ENCODE measurements around the gene TUBA3E.
"Not testable (repeated sequence)": the region's sequence is repeated elsewhere in the genome, so short reads cannot be mapped to it uniquely, and the experiment has no call there.

Gene TUBA3E

GRCh38 chr2:130198343-130198742, at the start of gene TUBA3E:
TUBA3E (minus strand) TSS chr2:130198439; CDS start chr2:130198360, 79 bp downstream.
- Histone ChIP-seq H3K9me3 (ENCODE audit: insufficient read depth, low read depth, low read length) (no peaks in the 10 kb centered on the region), H3K27ac (ENCODE audit: low read length) (no peak within 1 kb of the TSS), H3K9ac (ENCODE audit: low read depth, low read length) (no peak within 1 kb of the TSS), H3K36me3 (ENCODE audit: insufficient read depth, low read depth, low read length) (no peaks in the 10 kb centered on the region), H3K27me3 (ENCODE audit: insufficient read depth, low read length) (no peaks in the 10 kb centered on the region), H3K4me1 (ENCODE audit: insufficient read depth, low read length) (no peaks in the 10 kb centered on the region), H3K4me3 (ENCODE audit: low read length) (no peak within 1 kb of the TSS)

DNA sequence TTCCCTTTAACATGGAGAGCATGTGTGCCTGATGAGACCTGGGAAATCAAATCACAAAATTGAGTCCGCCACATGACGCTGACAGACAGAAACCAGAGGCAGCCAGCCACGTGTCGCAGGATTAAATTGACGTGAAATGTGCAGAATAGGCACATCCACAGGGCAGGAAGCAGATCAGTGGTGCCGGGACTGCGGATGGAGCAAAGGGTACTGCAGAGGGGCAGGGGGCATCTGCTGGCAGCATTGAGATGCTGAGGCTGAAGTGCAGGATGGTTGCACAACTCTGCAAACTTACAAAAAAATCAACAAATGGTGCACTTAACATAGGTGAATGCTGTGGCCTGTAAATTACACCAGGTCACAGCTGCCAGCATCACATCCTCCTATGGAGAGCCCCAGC, 48.2 kb upstream of the TUBA3E start:
- Histone ChIP-seq H3K9ac (ENCODE audit: low read depth, low read length) (no peak overlapping the region), H3K4me3 (ENCODE audit: low read length) (no peak overlapping the region), H3K4me1 (ENCODE audit: insufficient read depth, low read length) (no peaks in the 10 kb centered on the region), H3K27ac (ENCODE audit: low read length) (no peak overlapping the region), H3K27me3 (ENCODE audit: insufficient read depth, low read length) (no peaks in the 10 kb centered on the region), H3K9me3 (ENCODE audit: insufficient read depth, low read depth, low read length) (no peaks in the 10 kb centered on the region), H3K36me3 (ENCODE audit: insufficient read depth, low read depth, low read length) (no peaks in the 10 kb centered on the region)

DNA sequence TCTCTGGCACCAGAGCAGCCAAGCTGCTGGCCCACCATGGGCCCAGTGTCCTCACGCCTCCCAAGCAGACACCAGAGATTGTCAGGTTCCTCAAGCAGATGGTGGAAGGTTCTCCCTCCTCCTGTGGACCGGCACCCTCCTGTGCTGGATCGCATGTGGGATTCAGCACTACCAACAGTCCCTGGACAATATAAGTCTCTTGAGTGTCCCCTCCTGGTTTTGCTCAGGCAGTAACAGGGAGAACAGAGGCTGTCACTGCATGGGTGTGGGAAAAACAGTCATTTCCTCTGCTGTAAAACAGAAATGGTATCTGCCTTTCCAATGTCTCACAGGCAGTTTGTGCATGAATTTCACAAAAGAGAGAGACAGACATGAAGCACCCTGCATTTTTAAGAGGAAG, 47.7 kb upstream of the TUBA3E start:
- H3K36me3 ChIP-seq (ENCODE audit: insufficient read depth, low read depth, low read length): no peaks in the 10 kb centered on the region
- H3K4me3 ChIP-seq (ENCODE audit: low read length): no peak overlapping the region
- H3K27me3 ChIP-seq (ENCODE audit: insufficient read depth, low read length): no peaks in the 10 kb centered on the region
- H3K9me3 ChIP-seq (ENCODE audit: insufficient read depth, low read depth, low read length): no peaks in the 10 kb centered on the region
- H3K4me1 ChIP-seq (ENCODE audit: insufficient read depth, low read length): no peaks in the 10 kb centered on the region
- no peak overlapping the region for H3K9ac ChIP-seq (ENCODE audit: low read depth, low read length)
- H3K27ac ChIP-seq (ENCODE audit: low read length): no peak overlapping the region

GRCh38 chr2:130243359-130243758, 45.1 kb upstream of the TUBA3E start:
- Histone ChIP-seq H3K36me3 (ENCODE audit: insufficient read depth, low read depth, low read length) (no peaks in the 10 kb centered on the region), H3K27me3 (ENCODE audit: insufficient read depth, low read length) (no peaks in the 10 kb centered on the region), H3K4me3 (ENCODE audit: low read length) (no peak overlapping the region), H3K27ac (ENCODE audit: low read length) (no peak overlapping the region), H3K9ac (ENCODE audit: low read depth, low read length) (no peak overlapping the region), H3K4me1 (ENCODE audit: insufficient read depth, low read length) (no peaks in the 10 kb centered on the region), H3K9me3 (ENCODE audit: insufficient read depth, low read depth, low read length) (no peaks in the 10 kb centered on the region)

DNA sequence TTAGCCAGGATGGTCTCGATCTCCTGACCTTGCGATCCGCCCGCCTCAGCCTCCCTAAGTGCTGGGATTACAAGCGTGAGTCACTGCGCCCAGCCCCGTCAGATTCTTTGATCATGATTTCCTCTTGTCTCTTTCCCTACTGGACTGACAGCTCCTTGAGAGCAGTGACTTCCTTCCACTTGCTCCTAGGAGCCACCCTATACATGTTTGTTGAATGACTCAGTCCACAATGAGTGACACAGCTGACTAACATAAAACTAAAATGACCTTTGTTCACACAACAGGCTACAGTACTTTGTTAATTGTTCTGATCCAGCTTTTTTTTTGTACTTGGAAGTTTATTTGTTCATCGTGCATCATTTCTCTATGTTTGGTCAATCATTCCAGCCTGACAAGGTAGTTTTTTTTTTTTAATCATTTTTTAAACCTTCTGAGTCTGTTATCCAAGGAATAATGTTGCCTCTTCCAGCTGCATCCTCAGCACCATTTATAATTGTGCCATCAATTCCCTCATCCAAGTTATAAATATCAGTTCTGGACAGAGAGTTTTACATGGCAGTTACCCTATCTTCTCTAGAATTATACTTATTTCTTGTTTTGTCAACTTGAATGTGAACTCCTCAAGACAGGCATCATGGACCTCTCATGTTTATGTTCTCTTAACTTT, 42.9 kb upstream of the TUBA3E start:
- Histone ChIP-seq H3K27ac (ENCODE audit: low read length) (no peak overlapping the region), H3K9me3 (ENCODE audit: insufficient read depth, low read depth, low read length) (no peaks in the 10 kb centered on the region), H3K9ac (ENCODE audit: low read depth, low read length) (no peak overlapping the region), H3K4me3 (ENCODE audit: low read length) (no peak overlapping the region), H3K36me3 (ENCODE audit: insufficient read depth, low read depth, low read length) (no peaks in the 10 kb centered on the region), H3K27me3 (ENCODE audit: insufficient read depth, low read length) (no peaks in the 10 kb centered on the region), H3K4me1 (ENCODE audit: insufficient read depth, low read length) (no peaks in the 10 kb centered on the region)

DNA sequence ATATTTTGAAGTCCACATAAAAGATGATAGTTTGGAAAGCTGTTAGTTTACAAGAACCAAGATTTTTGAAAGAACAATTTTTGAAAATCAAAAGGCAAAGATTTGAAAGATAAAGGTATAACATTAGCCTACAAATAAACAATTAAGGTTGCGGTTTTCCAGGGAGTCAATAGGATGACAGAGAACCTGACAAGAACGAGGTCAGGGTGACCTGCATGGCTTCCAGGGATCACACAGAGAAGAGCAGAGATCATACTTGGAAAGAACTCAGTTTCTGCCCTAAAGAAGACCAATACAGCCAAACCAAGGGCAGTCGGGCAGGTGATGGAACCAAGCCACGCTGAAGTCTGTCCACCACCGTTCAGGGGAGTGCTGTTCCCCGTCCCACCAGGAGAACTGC, 41.3 kb upstream of the TUBA3E start:
- not testable (repeated sequence) for H3K4me3 ChIP-seq (ENCODE audit: low read length); H3K27ac ChIP-seq (ENCODE audit: low read length); H3K4me1 ChIP-seq (ENCODE audit: insufficient read depth, low read length); H3K9me3 ChIP-seq (ENCODE audit: insufficient read depth, low read depth, low read length); H3K27me3 ChIP-seq (ENCODE audit: insufficient read depth, low read length); H3K36me3 ChIP-seq (ENCODE audit: insufficient read depth, low read depth, low read length); H3K9ac ChIP-seq (ENCODE audit: low read depth, low read length)

GRCh38 chr2:130233066-130233465, 34.8 kb upstream of the TUBA3E start:
- H3K27me3 ChIP-seq (ENCODE audit: insufficient read depth, low read length); H3K27ac ChIP-seq (ENCODE audit: low read length); H3K9ac ChIP-seq (ENCODE audit: low read depth, low read length); H3K36me3 ChIP-seq (ENCODE audit: insufficient read depth, low read depth, low read length); H3K4me3 ChIP-seq (ENCODE audit: low read length); H3K4me1 ChIP-seq (ENCODE audit: insufficient read depth, low read length); H3K9me3 ChIP-seq (ENCODE audit: insufficient read depth, low read depth, low read length): not testable (repeated sequence)

- H3K27ac ChIP-seq (ENCODE audit: low read length): no peak overlapping the region
- H3K4me3 ChIP-seq (ENCODE audit: low read length): no peak overlapping the region
- H3K36me3 ChIP-seq (ENCODE audit: insufficient read depth, low read depth, low read length): no peaks in the 10 kb centered on the region
- no peaks in the 10 kb centered on the region for H3K4me1 ChIP-seq (ENCODE audit: insufficient read depth, low read length)
- H3K27me3 ChIP-seq (ENCODE audit: insufficient read depth, low read length): no peaks in the 10 kb centered on the region
- H3K9ac ChIP-seq (ENCODE audit: low read depth, low read length): no peak overlapping the region
- no peaks in the 10 kb centered on the region for H3K9me3 ChIP-seq (ENCODE audit: insufficient read depth, low read depth, low read length)
These were observed 33.4 kb upstream of the TUBA3E start for GRCh38 chr2:130231656-130232055.

- not testable (repeated sequence) for H3K27ac ChIP-seq (ENCODE audit: low read length); H3K4me3 ChIP-seq (ENCODE audit: low read length); H3K9me3 ChIP-seq (ENCODE audit: insufficient read depth, low read depth, low read length); H3K9ac ChIP-seq (ENCODE audit: low read depth, low read length); H3K4me1 ChIP-seq (ENCODE audit: insufficient read depth, low read length); H3K27me3 ChIP-seq (ENCODE audit: insufficient read depth, low read length); H3K36me3 ChIP-seq (ENCODE audit: insufficient read depth, low read depth, low read length)
These were observed 32.7 kb upstream of the TUBA3E start for GRCh38 chr2:130230907-130231306.

DNA sequence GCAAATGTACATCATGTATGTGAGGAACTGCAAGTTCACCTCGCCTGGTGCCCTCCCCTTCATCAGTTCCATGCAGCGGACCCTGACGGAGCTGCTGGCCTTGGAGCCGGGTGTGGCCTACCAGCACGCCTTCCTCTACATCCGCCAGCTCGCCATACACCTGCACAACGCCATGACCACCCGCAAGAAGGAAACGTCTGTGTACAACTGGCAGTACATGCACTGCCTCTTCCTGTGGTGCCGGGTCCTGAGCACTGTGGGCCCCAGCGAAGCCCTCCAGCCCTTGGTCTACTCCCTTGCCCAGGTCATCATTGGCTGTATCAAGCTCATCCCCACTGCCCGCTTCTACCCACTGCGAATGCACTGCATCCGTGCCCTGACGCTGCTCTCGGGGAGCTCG, 32.1 kb upstream of the TUBA3E start:
- H3K27me3 ChIP-seq (ENCODE audit: insufficient read depth, low read length); H3K4me1 ChIP-seq (ENCODE audit: insufficient read depth, low read length); H3K4me3 ChIP-seq (ENCODE audit: low read length); H3K27ac ChIP-seq (ENCODE audit: low read length); H3K36me3 ChIP-seq (ENCODE audit: insufficient read depth, low read depth, low read length); H3K9ac ChIP-seq (ENCODE audit: low read depth, low read length); H3K9me3 ChIP-seq (ENCODE audit: insufficient read depth, low read depth, low read length): not testable (repeated sequence)

DNA sequence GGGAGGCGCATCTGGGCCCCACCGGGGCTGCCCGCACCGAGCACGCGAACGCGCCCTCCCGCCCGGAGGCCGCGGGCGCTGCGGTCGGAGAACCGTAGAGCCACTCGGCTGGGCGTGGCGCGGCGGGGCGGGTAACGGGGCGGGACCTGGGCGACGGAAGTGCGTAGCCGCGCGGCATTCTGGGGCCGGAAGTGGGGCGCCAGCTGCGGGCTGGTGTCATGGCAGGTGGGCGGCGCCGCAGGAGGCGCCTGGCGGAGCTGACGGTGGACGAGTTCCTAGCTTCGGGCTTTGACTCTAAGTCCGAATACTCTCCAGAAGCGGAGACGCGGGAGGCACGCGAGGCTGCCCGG, 30.9 kb upstream of the TUBA3E start:
- H3K4me1 ChIP-seq (ENCODE audit: insufficient read depth, low read length): not testable (repeated sequence)

GRCh38 chr2:130228467-130229160, 30.4 kb upstream of the TUBA3E start:
- H3K4me1 ChIP-seq (ENCODE audit: insufficient read depth, low read length); H3K36me3 ChIP-seq (ENCODE audit: insufficient read depth, low read depth, low read length); H3K9me3 ChIP-seq (ENCODE audit: insufficient read depth, low read depth, low read length); H3K9ac ChIP-seq (ENCODE audit: low read depth, low read length); H3K27ac ChIP-seq (ENCODE audit: low read length); H3K27me3 ChIP-seq (ENCODE audit: insufficient read depth, low read length); H3K4me3 ChIP-seq (ENCODE audit: low read length): not testable (repeated sequence)

More for the DNA sequence above, 30.9 kb upstream of the TUBA3E start:
- H3K27ac ChIP-seq (ENCODE audit: low read length); H3K36me3 ChIP-seq (ENCODE audit: insufficient read depth, low read depth, low read length); H3K9ac ChIP-seq (ENCODE audit: low read depth, low read length); H3K4me3 ChIP-seq (ENCODE audit: low read length); H3K27me3 ChIP-seq (ENCODE audit: insufficient read depth, low read length); H3K9me3 ChIP-seq (ENCODE audit: insufficient read depth, low read depth, low read length): not testable (repeated sequence)
